ENCODE results near the gene LRRC8C.

Gene LRRC8C

GRCh38 chr1:89765774-89766173, 132.9 kb downstream of the LRRC8C start:
- in situ Hi-C loops (cut with MboI; ENCODE audit: low pct_unique_long_range_greater_than_20kb, low sequenced_read_pairs, unreplicated experiment), result loop anchor here (25.0 kb wide), 2 partner anchors 128 to 253 kb away; partner anchors contain the start of genes LRRC8B and LRRC8C
- no peak for DNase-seq (ENCODE audit: low spot score)
- no peak for TF ChIP-seq CTCF (IDR thresholded peaks at IDR 0.05; ENCODE audit: extremely low read depth, insufficient read depth, missing control alignments)

GRCh38 chr1:89767618-89768017, 134.7 kb downstream of the LRRC8C start:
- no peak for TF ChIP-seq CTCF (IDR thresholded peaks at IDR 0.05; ENCODE audit: extremely low read depth, insufficient read depth, missing control alignments)
- DNase-seq (ENCODE audit: low spot score), result no peak
- in situ Hi-C loops (cut with MboI; ENCODE audit: low pct_unique_long_range_greater_than_20kb, low sequenced_read_pairs, unreplicated experiment), result loop anchor here (25.0 kb wide), 2 partner anchors 130 to 255 kb away; partner anchors contain the start of genes LRRC8B and LRRC8C
